Activated naive CD8-positive, alpha-beta T cell treated with anti-CD3 and anti-CD28 coated beads, Interleukin-2, amount 10 ng/mL, durations not matched to agents 7 days and 5 days (primary cell): ENCODE measurements around the gene FXYD7. TPM values are rescaled to one million over a fixed set of nuclear protein-coding genes. Genes with fewer than 3 reads are reported as not detected.

Experiments used
- total RNA-seq, 2 experiments: library from RNA; stranded (reverse); gene quantifications; one replicate each; pipeline ENCODE4 v1.2.3, GENCODE V29; 2021

The FXYD7 gene
- total RNA-seq, 2 experiments from 2014 or later: 5.3 to 6.5 TPM

Other genes with a start within 250 kb of the FXYD7 start
- gene ZNF30, start 216.4 kb upstream of the FXYD7 start, total RNA-seq: 1 to 10 TPM; 5.7 to 5.9 TPM
- gene ZNF792, start 179.0 kb upstream of the FXYD7 start, total RNA-seq: 10 to 100 TPM; 21.4 to 24.9 TPM
- gene GRAMD1A, start 142.9 kb upstream of the FXYD7 start, total RNA-seq: 100 to 1,000 TPM; 173 to 187 TPM
- gene SCN1B, start 112.8 kb upstream of the FXYD7 start, total RNA-seq: 1 to 10 TPM in 1 of 2 experiments, under 1 TPM in 1; 0.85 to 1.2 TPM
- gene HPN, start 101.5 kb upstream of the FXYD7 start, total RNA-seq: under 1 TPM in 1 of 2 experiments, not detected in 1; 0.20 TPM
- gene FXYD3, start 27.4 kb upstream of the FXYD7 start, total RNA-seq: not detected
- gene LGI4, start 8.2 kb upstream of the FXYD7 start, total RNA-seq: under 1 TPM; 0.28 to 0.44 TPM
- gene FXYD1, start 4.4 kb upstream of the FXYD7 start, total RNA-seq: not detected
- 100 to 1,000 TPM; 353 to 360 TPM for gene FXYD5, start 11.5 kb downstream of the FXYD7 start, total RNA-seq
- not detected for gene FAM187B, start 85.5 kb downstream of the FXYD7 start, total RNA-seq
- 10 to 100 TPM; 33.2 to 36.3 TPM for gene LSR, start 105.7 kb downstream of the FXYD7 start, total RNA-seq
- gene USF2, start 125.7 kb downstream of the FXYD7 start, total RNA-seq: 100 to 1,000 TPM; 149 to 159 TPM
- 1 to 10 TPM; 1.0 to 1.1 TPM for gene HAMP, start 139.3 kb downstream of the FXYD7 start, total RNA-seq
- under 1 TPM; 0.11 to 0.39 TPM for gene MAG, start 148.9 kb downstream of the FXYD7 start, total RNA-seq
- 1 to 10 TPM; 1.7 to 1.8 TPM for gene CD22, start 185.9 kb downstream of the FXYD7 start, total RNA-seq
- not detected for gene FFAR1, start 204.6 kb downstream of the FXYD7 start, total RNA-seq
- not detected for gene FFAR3, start 215.2 kb downstream of the FXYD7 start, total RNA-seq
- gene GPR42, start 227.8 kb downstream of the FXYD7 start, total RNA-seq: not detected